ENCODE measurements around the gene SCUBE1. TPM values are rescaled to one million over a fixed set of nuclear protein-coding genes. Genes with fewer than 3 reads are reported as not detected.

The SCUBE1 gene
- total and polyA plus RNA-seq, 3 donors from 2014 or later, result 11.0 to 28.9 (median 23.5) TPM

DNA sequence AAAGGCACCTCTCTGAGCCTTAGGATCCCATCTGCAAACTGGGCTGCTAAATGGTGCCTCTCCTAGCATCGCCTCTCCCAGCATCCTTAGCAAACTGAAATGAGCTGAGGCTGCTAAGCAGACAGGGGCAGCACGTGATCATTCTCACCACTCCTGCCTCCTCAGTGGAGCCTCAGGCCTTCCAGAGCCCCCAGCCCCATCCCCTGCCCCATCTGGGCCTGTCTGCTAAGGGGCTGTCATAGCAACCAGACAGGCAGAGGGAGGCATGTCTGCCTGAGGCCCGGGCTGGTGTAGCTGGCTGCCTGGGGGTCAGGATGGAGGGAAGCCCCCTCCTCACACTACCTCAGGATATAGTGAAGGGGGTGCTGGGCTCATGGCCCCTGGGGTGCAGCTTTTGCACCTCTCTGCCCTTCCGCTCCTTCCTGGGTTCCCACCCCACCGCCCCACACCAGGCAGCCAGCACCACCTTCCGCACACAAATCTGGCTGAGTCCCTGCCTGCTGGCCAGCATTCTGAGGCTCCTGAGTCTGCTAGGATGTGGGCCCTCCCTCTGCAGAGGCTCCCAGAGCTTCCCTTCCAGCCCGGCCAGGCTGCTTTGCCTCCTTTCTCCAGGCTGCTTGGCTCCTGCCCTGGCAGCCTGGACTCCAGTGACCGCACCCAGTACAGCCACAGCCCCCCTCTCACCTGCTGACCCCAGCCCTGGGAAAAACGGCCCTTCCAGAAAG lies 108.7 kb downstream of the SCUBE1 start:
- H3K27ac ChIP-seq, result peak overlapping the region in 1 of 2 donors; percentile 45

GRCh38 chr22:43233529-43233928 lies 109.6 kb downstream of the SCUBE1 start:
- Histone ChIP-seq H3K36me3 (ENCODE audit: low read depth, missing control alignments) (no peaks in the 10 kb centered on the region), H3K4me3 (no peak overlapping the region), H3K4me1 (peaks cover 38% of the 10 kb centered on the region), H3K27ac (no peak overlapping the region), H3K9me3 (no peaks in the 10 kb centered on the region), H3K27me3 (no peaks in the 10 kb centered on the region)
- 75 to 82% methylated on average over 6 of the region's 6 CpGs for WGBS, 2 donors
- intact Hi-C loops (cut with DNase I; ENCODE audit: low total_unique reads), result loop anchor here (10.0 kb wide), 1 partner anchor 151 kb away; no protein-coding TSS in a partner anchor
- TF ChIP-seq POLR2A (IDR thresholded peaks at IDR 0.05), result no peak
- TF ChIP-seq, protein P1, sequence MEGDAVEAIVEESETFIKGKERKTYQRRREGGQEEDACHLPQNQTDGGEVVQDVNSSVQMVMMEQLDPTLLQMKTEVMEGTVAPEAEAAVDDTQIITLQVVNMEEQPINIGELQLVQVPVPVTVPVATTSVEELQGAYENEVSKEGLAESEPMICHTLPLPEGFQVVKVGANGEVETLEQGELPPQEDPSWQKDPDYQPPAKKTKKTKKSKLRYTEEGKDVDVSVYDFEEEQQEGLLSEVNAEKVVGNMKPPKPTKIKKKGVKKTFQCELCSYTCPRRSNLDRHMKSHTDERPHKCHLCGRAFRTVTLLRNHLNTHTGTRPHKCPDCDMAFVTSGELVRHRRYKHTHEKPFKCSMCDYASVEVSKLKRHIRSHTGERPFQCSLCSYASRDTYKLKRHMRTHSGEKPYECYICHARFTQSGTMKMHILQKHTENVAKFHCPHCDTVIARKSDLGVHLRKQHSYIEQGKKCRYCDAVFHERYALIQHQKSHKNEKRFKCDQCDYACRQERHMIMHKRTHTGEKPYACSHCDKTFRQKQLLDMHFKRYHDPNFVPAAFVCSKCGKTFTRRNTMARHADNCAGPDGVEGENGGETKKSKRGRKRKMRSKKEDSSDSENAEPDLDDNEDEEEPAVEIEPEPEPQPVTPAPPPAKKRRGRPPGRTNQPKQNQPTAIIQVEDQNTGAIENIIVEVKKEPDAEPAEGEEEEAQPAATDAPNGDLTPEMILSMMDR (IDR thresholded peaks at IDR 0.05), result no peak
- DNase-seq, result no peak

More for the DNA sequence above, 108.7 kb downstream of the SCUBE1 start:
- no peaks in the 10 kb centered on the region for H3K9me3 ChIP-seq
- H3K4me3 ChIP-seq, result no peak overlapping the region
- no peaks in the 10 kb centered on the region for H3K27me3 ChIP-seq
- 69 to 71% methylated on average over 6 to 9 of the region's 9 CpGs for WGBS, 2 donors
- peaks cover 44% of the 10 kb centered on the region for H3K4me1 ChIP-seq
- intact Hi-C loops (cut with DNase I; ENCODE audit: low total_unique reads), result loop anchor here (10.0 kb wide), 1 partner anchor 150 kb away; no protein-coding TSS in a partner anchor
- peak; percentile 49 for DNase-seq
- TF ChIP-seq, protein P1 (IDR thresholded peaks at IDR 0.05), result no peak
- TF ChIP-seq POLR2A (IDR thresholded peaks at IDR 0.05), result no peak
- no peaks in the 10 kb centered on the region for H3K36me3 ChIP-seq (ENCODE audit: low read depth, missing control alignments)

DNA sequence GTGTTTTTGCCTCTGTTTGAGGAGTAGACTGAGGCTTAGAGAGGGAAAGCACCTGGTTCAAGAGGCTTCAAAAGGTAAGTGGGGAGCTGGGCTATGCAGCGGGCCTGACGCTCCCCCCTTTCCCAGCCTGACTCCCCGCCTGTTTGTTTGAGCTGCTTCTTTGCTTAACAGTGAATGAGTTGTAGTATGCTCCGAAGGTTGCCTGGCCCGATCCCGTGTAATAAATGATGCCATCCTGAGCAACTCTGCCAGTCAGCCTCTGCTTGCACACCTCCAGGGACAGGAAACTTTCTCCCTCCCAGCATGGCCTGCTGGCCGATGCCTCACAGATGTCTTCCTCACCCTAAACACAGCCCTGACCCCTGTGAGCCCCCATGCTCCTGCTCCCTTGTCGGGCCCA lies 110.7 kb downstream of the SCUBE1 start:
- H3K27ac ChIP-seq, result no peak overlapping the region
- intact Hi-C loops (cut with DNase I; ENCODE audit: low total_unique reads), result loop anchor here (10.0 kb wide), 1 partner anchor 152 kb away; no protein-coding TSS in a partner anchor
- no peaks in the 10 kb centered on the region for H3K36me3 ChIP-seq (ENCODE audit: low read depth, missing control alignments)
- H3K9me3 ChIP-seq, result no peaks in the 10 kb centered on the region
- no peaks in the 10 kb centered on the region for H3K27me3 ChIP-seq
- DNase-seq, result no peak
- TF ChIP-seq, protein P1 (IDR thresholded peaks at IDR 0.05), result no peak
- no peak for TF ChIP-seq POLR2A (IDR thresholded peaks at IDR 0.05)
- peaks cover 31% of the 10 kb centered on the region for H3K4me1 ChIP-seq
- WGBS, 2 donors, result 95 to 96% methylated on average over 8 of the region's 8 CpGs
- no peak overlapping the region for H3K4me3 ChIP-seq

DNA sequence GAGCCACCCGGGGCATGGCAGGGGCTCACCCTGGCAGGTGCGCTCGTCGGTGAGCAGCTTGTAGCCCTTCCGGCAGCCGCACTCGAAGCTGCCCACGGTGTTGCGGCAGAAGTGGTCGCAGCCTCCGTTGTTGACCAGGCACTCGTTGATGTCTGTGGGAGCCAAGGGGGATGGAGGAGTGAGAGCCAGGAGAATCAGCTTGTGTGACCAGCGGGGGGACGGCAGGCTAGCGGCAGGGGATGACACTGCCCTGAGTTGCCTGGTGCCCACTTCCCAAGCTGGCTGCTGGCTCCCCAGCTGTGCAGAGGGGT lies 111.5 kb downstream of the SCUBE1 start:
- DNase-seq, result no peak
- H3K36me3 ChIP-seq (ENCODE audit: low read depth, missing control alignments), result no peaks in the 10 kb centered on the region
- no peak overlapping the region for H3K4me3 ChIP-seq
- intact Hi-C loops (cut with DNase I; ENCODE audit: low total_unique reads), result loop anchor here (10.0 kb wide), 1 partner anchor 153 kb away; no protein-coding TSS in a partner anchor
- WGBS, 2 donors, result 73 to 79% methylated on average over 15 of the region's 15 CpGs
- H3K27ac ChIP-seq, result no peak overlapping the region
- no peaks in the 10 kb centered on the region for H3K27me3 ChIP-seq
- peaks cover 31% of the 10 kb centered on the region for H3K4me1 ChIP-seq
- no peaks in the 10 kb centered on the region for H3K9me3 ChIP-seq
- TF ChIP-seq, protein P1 (IDR thresholded peaks at IDR 0.05), result no peak
- no peak for TF ChIP-seq POLR2A (IDR thresholded peaks at IDR 0.05)
